Measurements from ENCODE around the gene PHC3.

PHC3 gene

DNA sequence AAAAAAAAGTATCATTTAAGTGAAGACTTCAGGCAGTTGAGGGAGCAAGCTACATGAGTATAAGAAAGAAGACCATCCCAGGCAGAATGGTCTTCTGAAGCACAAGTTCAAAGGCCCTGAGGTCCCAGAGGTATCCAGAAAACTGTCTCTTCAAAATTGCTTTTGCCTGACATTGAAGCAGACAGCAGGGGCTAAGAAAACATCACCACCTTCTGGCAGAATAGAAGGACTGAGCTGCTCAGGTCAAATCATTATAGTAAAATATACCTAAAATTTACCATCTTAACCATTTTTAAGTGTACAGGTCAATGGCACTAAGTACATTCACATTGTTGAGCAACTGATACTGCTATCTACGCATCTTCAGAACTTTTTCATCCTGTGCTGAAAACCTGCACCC is 127.3 kb downstream of the PHC3 start:
- no peak for DNase-seq (ENCODE audit: low read depth)
- H3K4me3 ChIP-seq (ENCODE audit: control insufficient read depth, low read depth, low read length), result no peak overlapping the region
- TF ChIP-seq, protein P1, sequence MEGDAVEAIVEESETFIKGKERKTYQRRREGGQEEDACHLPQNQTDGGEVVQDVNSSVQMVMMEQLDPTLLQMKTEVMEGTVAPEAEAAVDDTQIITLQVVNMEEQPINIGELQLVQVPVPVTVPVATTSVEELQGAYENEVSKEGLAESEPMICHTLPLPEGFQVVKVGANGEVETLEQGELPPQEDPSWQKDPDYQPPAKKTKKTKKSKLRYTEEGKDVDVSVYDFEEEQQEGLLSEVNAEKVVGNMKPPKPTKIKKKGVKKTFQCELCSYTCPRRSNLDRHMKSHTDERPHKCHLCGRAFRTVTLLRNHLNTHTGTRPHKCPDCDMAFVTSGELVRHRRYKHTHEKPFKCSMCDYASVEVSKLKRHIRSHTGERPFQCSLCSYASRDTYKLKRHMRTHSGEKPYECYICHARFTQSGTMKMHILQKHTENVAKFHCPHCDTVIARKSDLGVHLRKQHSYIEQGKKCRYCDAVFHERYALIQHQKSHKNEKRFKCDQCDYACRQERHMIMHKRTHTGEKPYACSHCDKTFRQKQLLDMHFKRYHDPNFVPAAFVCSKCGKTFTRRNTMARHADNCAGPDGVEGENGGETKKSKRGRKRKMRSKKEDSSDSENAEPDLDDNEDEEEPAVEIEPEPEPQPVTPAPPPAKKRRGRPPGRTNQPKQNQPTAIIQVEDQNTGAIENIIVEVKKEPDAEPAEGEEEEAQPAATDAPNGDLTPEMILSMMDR (conservative IDR thresholded peaks at IDR 0.05; ENCODE audit: control insufficient read depth, insufficient read depth, low read depth, low read length), result peak; percentile 39

DNA sequence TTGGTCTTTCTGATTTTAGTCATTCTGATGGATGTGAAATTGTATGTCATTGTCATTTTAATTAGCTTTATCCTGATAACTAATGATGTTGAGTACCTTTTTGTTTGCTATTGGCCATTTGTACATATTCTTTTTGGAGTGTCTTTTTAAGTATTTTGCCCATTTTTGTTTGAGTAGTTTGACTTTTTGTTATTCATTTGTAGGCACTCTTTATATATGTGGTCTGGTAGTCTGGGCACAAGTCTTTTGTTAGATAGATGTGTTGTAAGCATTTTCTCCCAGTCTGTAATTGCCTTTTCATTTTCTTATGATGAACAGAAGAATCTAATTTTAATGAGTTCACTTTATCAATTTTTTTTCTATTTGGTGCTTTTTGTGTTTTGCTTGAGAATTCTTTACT is 129.1 kb downstream of the PHC3 start:
- TF ChIP-seq, protein P1 (conservative IDR thresholded peaks at IDR 0.05; ENCODE audit: control insufficient read depth, insufficient read depth, low read depth, low read length), result no peak
- no peak overlapping the region for H3K4me3 ChIP-seq (ENCODE audit: control insufficient read depth, low read depth, low read length)
- DNase-seq (ENCODE audit: low read depth), result no peak

DNA sequence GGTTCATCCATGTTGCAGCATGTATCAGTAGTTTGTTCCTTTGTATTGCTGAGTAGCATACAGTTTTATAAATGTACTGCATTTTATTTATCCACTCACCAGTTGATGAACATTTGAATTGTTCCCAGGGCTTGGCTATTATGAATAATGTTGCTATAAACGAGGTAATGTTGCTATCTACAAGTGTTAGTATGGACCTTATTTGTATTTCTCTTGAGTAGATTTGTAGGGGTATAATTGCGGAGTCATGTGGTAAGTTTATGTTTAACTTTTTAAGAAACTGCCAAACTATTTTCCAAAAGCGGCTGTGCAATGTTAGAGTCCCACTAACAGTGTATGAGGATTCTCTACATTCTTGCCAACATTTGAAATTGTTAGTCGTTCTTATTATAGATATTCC is 130.8 kb downstream of the PHC3 start:
- TF ChIP-seq, protein P1 (conservative IDR thresholded peaks at IDR 0.05; ENCODE audit: control insufficient read depth, insufficient read depth, low read depth, low read length), result no peak
- DNase-seq (ENCODE audit: low read depth), result no peak

DNA sequence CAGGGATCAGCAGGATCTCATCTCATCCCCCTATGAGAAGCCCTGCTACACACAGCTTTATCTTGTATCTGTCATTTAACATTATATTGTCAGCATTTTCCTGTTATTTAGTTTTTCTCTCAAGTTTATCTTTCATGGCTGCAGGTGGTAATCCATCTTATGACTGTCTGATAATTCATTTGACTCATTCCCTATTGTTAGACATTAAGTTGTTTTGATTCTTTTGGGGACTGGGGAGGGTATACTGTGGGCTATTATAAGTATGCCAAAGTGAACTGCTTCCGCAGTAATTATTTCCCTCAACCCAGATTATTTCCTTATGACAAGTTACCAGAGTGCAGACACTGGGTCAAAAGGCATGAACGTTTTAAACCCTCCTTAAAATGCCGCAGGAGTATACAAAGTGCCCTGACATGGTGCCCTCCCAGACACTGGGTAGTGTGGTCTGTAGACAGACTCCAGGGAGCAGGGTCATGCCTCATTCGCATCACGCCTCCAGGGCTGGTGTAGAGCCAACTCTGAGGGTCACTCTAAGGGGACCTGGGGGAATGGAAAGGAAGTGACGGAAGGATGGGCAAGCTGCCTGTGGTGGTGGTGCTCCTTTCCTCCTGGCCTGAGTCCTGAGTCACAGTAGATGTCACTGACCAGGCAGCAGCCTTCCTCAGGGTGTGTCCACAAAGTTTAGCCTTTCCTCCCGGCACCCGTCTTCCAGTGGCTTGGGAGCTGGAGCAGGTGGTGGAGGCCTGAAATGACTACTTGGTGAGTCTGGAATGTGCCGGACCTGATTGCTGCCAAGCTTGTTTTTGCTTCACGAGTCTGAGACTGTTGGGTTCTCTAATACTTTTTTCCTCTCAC is 132.2 kb downstream of the PHC3 start:
- peak; percentile 42 for DNase-seq (ENCODE audit: low read depth)
- TF ChIP-seq, protein P1 (conservative IDR thresholded peaks at IDR 0.05; ENCODE audit: control insufficient read depth, insufficient read depth, low read depth, low read length), result no peak
- H3K4me3 ChIP-seq (ENCODE audit: control insufficient read depth, low read depth, low read length), result no peak overlapping the region

More for the DNA sequence above, 130.8 kb downstream of the PHC3 start:
- H3K4me3 ChIP-seq (ENCODE audit: control insufficient read depth, low read depth, low read length), result no peak overlapping the region

DNA sequence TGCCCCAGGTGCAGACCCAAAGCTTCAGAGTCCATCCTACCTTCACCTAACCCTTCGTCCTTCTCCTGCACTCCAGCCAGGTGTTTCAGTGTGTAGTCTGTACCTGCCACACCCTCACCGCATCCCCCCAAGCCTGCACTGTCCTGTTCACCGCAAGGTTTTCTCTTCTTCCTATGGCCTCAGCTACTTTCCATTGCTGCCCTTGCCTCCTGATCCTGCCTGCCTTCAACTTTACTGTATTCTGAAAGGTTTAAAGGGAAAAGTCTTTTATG is 134.5 kb downstream of the PHC3 start:
- no peak for DNase-seq (ENCODE audit: low read depth)
- H3K4me3 ChIP-seq (ENCODE audit: control insufficient read depth, low read depth, low read length), result no peak overlapping the region
- TF ChIP-seq, protein P1 (conservative IDR thresholded peaks at IDR 0.05; ENCODE audit: control insufficient read depth, insufficient read depth, low read depth, low read length), result no peak

DNA sequence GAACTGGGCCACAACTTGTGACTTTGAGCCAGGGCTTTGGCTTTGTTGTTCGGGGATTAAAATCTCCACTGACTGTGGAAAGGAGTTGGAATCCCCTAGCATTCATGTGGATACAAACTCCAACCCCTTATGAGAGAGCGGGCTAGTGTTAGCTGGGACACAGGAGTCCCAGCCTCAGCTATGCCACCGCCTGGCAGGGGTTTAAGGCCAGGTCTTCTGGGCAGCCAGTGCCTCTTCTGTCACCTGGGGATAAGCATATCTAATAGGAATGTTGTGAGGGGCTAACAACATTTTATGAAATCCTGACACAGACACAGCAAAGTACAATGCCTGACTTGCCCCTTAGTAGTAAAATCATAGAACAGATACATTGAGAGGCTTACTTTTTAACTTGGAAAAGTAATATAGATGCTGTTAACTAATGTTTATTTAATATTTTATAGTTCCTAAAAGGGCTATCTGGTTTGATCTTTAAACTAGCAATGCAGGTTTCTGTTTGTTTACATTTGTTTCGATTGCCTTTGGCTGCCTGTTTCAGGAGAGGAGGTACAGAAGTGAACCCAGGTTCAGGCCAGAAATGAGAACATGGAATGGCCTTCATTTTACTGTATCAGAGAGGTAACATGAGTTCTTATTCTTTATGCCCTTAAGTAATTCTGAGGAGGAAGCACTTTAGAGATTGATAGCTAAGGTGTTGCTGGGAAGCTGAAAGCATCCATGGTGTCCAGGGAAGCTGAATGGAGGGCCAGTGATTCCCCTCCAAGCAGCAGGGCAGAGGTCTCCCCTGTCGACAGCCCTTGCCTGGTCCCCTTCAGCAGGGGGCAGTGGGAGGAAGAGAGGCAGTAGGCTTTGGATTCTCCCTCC is 135.0 kb downstream of the PHC3 start:
- H3K4me3 ChIP-seq (ENCODE audit: control insufficient read depth, low read depth, low read length), result no peak overlapping the region
- TF ChIP-seq, protein P1 (conservative IDR thresholded peaks at IDR 0.05; ENCODE audit: control insufficient read depth, insufficient read depth, low read depth, low read length), result no peak
- no peak for DNase-seq (ENCODE audit: low read depth)
